HG03432 (cell line): ENCODE measurements around the gene S100PBP.

ENCODE experiments used
- ATAC-seq: cut with Tn5 transposase; IDR thresholded peaks from one replicate; pipeline ENCODE4 v1.9.1; 2021; ENCODE audit warnings: mild to moderate bottlenecking, moderate library complexity; ENCODE audit not compliant: unreplicated experiment

Gene S100PBP

DNA sequence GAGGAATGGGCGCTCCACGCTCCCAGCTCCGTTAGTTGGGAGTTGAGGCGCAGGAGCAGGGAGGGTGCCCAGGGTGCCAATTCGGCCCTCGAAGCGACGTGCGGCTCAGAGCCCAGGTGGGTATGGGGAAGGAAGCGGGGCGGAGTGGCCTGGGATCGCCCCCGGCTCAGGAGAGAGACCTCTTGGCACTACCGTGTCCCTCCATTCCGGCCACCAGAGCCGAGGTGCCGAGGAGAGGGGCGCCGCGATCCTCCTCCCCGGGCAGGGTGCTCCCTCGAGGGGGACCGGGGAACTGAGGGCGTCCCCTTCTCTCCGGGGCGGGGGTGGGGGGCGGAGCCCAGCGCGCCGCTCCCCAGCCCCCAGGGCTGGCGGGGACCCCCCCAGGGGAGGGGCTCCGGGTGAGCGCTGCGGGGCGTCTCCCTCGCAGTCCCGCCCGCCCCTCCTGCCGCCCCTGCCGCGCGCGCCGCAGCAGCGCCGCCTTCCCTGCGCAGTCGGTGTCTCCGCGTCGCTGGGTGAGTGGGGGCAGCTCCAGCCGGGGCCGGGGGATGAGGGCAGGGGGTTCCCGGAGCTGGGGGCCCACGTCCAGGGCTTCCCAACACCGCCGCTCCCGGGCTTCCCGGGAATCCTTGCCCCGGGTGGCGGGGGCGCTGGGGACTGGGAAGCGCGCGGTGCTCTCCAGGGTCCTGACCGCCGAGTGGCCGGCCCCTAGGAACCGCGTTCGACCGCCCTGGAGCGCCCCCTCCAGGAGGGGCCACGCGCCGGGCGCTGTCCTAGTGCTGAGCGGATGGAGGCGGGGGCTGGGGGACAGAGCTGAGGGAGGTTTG lies 68.8 kb downstream of the S100PBP start, which contains the start of gene HPCA:
TSS of gene HPCA (plus strand) at position 488 of the 824 bp plus-strand sequence. CDS start 2,408 bp downstream, outside the sequence.
- ATAC-seq: no peak

DNA sequence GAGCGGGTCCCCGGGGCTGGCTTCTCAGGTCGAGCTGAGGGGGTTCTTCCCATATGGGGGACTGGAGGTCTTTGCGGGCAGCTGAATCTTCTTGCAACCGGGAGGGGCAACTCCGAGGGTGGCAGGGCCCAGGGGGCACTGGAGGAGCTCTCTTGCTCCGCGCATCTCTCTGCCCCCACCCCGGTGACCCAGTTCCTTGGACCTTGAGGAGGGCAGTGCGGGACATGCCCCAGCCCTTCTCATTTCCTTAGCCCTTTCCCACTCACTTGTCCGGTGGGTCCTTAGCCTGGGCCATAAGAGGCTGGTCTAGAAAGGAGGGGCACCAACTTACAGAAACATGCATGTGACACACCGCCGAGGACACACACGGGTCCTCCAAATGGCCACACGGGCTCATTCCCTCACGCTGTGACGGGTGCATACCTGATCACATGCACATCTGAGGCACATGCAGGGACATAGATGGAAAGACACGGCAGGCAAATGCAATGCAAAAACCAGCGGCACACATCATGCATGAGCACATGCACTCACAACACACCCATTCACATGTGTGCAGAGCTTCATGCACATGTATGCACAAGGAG lies 69.5 kb downstream of the S100PBP start:
- no peak for ATAC-seq

DNA sequence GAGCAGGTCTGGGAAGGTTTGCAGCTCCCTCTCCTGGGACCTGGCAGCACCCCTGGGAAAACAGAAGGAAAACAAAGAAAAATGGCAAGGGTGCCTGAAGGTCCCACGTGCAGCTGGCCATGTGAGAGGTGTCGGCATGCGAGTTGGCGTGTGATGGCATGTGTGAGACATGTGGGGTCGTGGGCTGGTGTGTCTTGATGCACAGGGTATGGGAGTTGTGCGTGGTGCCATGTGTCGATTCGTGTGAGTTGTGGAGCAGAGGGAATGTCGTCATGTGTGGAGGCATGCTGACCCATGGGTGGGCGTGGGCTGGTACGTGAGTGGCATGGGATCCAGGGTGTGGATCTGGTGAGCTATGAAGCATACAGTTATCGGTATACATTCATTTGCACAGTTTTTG lies 70.2 kb downstream of the S100PBP start:
- ATAC-seq: no peak

DNA sequence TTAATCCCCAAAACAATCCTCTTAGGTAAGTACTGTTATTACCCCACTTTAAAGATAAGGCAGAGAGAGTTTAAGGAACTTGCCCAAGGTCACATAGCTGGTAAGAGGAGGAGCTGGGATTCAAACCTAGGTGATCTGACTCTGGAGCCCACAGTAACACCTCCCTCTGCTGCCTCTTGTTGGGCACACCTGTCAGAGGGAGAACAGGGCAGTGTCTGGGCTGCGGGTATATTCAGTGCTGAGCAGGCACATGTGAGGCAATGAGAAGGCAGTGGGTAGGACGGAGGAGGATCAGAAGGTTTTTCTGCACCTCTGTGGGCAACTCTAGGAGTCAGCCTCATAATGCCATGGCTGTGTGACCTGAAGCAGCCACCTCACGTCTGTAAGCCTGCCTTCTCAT lies 70.7 kb downstream of the S100PBP start:
- ATAC-seq: no peak

DNA sequence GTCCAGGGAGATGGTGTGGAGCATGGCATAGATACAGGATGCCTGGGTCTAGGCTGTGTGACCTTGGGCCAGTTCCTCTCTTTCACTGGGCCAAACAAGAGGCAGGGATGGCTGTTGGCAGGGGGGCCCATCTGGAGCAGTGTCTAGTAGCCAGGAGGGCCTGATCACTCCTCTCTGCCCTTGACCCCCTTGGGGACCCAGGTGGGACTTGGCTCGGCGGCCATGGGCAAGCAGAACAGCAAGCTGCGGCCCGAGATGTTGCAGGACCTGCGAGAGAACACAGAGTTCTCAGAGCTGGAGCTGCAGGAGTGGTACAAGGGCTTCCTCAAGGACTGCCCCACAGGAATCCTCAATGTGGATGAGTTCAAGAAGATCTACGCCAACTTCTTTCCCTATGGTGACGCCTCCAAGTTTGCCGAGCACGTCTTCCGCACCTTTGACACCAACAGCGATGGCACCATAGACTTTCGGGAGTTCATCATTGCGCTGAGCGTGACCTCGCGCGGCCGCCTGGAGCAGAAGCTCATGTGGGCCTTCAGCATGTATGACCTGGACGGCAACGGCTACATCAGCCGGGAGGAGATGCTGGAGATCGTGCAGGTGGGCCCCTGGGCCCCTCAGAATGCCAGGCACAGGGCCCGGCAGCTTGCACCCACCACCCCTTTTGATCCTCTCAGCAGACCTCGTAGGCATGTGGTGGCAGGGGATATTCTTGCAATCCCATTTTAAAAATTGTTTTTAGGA lies 71.4 kb downstream of the S100PBP start:
- no peak for ATAC-seq

DNA sequence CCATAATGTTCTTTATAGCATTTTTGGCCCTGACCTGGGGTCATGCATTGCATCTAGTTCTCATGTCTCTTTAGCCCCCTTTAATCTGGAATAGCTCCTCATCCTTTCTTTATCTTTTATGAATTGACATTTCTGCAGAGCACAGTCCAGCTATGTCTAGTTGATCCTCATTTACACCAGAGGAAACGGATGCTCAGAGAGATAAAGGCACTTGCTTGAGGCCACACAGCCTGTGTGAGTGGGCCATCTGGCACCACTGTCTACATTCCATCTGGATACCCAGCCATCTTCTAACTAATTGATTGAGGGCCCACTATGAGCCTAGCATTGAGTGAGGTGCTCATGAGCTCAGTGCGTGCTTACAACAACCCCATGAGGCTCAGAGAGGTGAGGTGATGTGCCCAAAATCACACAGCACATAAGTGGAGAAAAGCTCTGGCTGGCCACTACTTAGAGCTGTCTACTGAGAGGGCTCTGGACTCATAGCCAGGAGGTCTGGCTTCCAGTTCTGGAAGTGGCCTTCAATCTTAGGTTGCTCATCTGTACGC lies 72.4 kb downstream of the S100PBP start:
- ATAC-seq: no peak

DNA sequence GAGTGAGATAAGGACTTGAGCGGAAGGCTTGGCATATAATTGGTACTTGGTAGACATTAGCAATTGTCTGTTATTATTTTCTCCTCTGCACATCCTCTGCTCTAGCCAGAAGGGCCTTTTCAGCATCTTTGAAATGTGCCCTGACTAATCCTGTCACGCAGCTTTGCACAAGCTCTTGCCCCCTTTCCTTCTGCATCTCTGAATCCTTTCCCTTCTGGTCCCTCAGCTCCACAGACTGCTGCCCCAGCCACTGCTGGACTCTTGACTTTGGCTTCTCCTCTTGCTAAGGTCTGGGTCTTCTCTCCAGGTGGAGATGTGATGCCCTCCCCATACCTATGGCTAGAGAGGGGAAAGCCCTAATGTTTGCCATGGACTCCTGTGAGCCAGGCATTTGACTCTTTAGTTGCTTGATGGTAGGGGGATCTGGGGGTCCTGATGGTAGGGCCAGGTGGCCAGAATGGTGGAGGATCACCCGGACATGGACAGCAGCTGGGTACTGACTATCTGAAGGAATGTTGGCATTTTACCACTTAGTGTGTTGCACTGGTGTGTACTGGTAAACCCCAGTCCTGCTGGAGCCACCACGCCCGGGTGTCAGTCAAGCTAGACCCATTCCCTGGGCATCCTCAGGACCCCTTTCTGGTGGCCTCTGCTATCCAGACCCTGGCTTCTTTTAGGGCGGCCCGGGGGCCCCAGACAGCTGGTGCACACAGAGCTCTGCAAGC lies 73.2 kb downstream of the S100PBP start:
- no peak for ATAC-seq

DNA sequence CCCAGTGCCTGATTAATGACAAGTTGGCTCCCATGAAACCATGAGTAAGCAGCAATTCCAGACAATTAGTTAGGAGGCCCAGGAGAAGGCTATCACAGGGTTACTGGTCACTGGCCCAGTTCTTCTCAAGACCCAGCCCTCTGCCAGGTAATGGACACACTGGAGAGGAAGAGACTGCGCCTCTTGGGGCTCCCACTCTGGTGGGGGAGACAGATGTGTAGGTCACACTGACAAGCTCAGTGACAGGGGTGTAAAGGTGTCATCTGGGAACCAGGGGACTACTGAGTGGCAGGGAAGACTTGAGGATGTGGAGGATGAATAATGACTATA lies 73.8 kb downstream of the S100PBP start:
- no peak for ATAC-seq

DNA sequence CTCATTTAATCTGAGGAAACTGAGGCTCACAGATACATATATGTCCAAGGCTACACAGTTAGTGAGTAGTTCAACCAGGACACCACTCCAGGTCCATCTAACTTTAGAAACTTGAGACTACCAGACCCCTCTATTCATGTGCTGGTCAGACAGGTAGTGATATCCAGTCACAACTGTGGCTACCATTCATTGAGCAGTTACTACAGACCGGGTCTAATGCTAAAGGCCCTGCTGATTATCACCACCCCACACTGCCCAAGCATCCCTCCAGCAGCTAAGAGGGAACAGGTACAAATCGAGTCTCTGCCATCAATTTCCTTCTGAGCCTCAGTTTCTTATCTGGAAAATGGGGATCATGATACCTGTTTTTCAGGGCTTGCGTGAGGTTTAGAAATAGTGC lies 74.2 kb downstream of the S100PBP start:
- ATAC-seq: no peak

DNA sequence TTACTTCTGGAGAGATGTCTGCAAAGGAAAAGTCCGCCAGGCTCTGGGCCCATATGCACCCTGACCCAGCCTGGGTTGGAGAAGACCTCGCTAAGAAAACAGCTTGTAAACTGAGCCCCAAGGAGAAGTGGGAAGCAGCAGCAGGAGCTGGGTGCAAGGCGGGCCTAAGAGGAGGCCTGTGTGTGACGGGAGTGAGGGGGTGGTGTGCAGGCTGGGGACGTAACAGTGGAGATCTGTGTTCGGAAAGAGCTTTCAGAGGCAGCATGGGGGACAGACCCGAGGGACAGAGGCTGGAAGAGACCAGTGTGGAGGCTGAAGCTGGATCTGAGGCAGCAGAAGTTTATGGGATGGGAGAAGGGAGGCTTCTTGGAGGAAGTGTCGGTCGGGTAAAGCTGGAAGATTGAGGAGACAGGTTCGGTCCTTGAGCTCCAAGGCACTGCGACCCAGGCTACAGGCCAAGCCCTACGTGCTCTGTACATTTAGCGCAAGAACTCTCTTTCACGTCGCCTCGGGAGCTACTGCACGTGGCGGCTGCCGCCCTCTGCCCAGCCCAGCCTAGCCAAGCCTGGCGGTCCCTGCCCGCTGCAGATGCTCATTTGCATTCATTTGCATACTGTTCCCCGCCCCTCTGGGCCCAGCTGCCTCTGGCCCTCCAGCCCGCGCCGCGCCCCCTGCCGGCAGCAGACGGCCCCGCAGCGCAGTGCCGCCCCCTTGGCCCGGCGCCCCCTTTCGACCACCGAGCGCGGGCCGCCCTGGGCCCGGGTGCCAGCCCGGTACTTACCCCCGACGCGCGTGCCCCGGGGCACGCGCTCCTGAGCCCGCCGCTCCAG lies 75.1 kb downstream of the S100PBP start:
- no peak for ATAC-seq

DNA sequence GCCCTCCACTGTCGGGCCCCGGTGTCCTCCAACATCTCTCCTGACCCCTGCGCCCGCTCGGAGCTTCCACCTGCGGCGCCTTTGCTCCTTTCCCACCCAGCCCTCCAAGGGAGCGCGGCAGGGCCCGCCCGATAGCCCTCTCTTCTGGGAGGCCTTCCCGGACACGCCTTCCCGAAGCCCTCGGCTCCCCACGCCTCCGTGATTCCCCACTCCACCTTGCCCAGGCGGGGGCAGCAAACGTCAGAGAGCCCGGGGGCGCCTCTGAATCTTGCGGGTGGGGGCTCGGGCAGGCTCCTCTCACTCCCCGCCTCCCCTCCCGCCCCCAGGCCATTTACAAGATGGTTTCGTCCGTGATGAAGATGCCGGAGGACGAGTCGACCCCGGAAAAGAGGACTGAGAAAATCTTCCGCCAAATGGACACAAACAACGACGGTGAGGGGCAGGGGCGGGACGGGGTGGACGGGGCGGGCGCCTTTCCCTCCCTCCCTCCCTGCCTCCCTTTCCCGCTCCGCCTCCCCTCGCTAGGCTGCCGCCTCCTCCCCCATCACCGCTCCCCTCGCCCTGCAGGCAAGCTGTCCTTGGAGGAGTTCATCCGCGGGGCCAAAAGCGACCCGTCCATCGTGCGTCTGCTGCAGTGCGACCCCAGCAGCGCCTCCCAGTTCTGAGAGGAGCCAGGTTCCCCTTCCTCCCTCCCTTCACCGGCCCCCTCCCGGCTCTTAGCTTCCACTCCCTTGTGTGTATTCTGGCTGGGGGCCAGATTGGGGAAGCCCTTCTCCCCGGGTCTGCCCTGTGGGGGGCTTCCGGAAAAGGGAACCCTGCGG lies 76.0 kb downstream of the S100PBP start:
- no peak for ATAC-seq

DNA sequence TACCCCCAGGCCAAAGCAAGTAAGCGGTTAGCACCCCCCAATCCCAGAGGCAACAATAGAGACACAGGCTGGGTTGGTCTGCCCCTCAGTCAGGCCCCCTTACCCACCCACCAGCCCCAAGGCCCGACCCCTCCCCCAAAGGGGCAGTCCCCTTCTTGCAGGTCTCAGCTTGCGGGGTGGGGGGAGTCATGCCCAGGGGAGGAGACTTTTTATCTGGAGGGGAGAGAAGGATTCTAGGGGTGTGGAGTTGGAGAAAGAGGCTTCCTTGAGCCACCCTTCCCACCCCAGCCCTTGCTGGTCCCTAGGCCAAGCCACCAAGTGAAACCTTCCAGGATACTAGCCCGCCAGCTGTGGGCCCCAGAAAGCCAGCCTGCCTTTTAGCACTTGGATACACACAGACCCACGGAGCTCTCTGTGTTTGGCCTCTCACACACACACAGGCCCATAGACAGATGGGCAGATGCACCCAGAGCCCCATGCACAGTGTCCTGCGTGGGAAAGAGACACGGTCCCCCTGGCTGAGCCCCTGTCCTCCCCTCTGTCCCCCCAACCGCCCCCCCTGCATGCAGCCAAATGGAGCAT lies 76.7 kb downstream of the S100PBP start:
- no peak for ATAC-seq

DNA sequence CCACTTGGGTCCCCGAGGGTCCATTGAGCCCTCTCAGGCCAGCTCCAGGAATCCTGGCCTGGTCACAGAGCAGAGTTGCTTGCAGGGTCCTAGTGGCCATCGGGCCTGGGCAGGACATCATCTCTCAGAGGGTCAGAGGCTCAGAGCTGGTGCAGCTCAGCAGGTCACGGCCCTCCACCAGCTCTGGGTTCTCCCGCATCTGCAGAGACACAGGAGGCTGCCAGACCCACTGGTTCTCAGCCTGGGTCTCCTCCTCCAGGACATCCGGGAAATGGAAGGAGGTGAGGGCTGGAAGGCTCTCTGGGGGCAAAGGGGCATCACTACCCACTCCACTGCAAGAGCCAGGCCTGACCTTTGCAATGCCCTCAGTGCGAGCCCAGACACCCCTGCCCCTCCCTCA lies 77.2 kb downstream of the S100PBP start:
- no peak for ATAC-seq

DNA sequence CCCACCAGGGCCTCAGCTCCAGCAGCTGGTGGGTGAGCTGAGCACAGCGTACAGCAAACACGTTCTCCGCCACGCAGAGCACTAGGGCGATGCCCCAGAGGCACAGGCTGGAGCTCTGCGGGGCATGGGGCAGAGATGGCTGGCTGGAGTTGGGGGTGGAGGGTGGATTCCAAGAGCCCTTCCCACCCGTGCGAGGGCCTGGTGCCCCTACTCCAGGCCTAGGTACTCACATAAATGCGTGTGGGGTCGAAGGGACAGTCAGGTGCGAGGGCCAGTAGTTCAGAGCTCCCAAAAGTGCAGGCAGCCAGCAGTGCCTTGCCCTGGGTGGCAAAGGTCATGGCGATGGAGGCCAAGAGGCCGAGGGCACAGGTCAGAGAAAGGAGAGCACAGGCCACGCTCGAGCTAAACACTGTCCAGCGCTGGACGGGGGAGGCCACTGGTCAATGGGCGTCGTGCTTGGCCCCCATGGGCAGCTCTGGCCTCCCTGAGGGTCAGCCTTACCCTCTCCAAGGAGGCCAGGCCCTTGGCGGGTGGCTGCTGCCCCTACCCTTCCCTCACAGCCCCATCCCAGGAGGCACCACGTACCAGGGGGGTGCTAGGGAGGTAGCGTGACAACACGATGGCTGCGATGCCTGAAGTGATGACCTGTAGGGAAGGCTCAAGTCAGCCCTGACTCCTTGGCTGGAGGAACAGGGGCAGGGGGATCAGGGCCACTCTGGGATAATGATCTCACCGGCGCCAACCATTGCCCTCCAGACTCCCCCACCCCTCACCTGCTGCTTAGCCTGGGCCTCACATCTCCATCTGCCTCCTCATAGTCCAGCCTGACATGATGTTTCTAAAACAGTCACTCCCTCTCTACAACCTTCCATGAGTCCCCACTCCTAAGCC lies 78.1 kb downstream of the S100PBP start:
- no peak for ATAC-seq

DNA sequence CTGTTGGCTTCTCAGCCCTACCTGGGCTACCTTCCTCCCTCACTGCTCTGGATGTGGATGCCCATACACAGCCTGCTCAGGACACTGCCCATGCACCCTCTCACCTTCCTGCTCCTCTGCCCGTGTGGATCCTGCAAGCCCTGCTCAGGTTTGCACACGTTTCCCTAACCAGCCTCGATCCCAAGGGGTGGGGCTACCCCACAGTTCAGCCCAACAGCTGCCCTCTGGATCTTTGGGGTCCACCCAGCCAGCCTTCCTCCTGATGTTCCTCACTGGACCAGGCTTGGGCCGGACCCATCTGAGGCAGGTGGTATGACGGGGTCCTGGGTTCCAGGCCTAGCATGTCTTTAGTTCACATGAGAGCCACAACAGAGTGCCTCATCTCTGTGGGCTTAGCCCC lies 79.0 kb downstream of the S100PBP start:
- ATAC-seq: no peak

DNA sequence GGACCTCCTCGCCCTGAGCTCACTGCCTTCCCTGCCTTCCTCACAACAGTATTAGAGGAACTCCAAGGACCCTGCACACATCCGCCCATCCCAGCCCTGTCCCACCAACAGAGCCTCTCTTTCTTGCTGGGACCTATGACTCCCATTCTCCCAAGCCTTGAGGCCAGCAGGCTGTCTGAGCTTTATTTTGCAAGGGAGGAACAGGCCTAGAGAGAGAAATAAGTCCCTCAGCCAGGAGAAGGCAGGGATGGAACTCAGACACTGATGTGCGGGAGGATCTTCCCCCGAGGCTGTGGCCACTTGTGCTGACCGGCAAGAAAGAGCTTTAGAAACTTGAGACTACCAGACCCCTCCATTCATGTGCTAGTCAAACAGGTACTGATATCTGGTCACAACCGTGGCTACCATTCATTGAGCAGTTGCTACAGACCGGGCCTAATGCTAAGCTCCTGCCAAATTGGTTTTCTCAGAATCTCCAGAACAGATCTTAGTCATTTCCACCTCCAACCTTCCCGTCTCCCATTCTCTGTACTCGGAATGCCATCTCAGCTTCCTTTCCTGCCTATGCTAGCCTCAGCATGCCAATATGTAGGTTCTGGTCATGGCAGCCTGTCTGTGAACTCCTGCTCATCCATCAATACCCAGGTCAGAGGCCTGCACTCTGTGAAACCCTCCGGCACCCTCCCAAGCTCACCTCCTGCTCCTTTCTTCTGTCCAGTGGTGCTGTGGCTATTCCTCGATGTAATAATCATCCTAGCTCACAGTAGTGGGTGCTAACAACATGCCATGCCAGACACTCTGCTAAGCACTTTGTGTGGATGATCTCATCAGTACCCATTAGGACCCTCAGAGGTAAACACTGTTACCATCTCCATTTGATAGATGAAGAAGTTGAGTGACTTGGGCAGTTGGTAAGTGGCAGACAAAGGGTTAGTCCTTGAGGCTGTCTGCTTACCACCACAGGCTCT lies 79.9 kb downstream of the S100PBP start:
- no peak for ATAC-seq

DNA sequence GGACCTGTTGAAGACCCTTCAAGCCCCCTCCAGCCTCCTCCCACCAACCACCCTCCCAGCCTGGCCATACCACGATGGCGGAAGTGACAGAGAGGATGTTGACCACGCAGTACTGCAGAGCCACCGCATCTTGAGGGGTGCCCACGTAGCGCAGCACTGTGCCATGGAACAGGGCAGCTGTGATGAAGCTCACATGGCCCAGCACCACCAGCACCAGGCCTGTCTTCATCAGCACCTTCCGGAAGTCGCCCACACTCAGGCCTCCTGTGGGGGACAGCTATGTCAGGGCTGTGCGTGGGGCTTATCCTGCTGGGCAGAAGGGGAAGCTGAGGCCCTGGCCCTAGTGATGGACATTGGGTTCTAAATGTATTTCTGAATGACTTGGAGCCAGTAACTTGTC lies 80.6 kb downstream of the S100PBP start:
- ATAC-seq: no peak
